Prostate gland (tissue), 2 donors: ENCODE measurements around the gene WNT16. TPM values are rescaled to one million over a fixed set of nuclear protein-coding genes. Genes with fewer than 3 reads are reported as not detected.

Experiments
- DNase-seq: peaks from one replicate; pipeline ENCODE4 v3.0.0-alpha.2; 2019; ENCODE audit warnings: low spot score
- H3K27ac ChIP-seq, 2 donors: fragments of 200-600 bp; sonication (generic); 2 replicates each; pipeline ENCODE4 v1.5.1; 2017 to 2019
- H3K27me3 ChIP-seq: fragments of 200-600 bp; sonication (generic); replicated peaks from 2 replicates; pipeline ENCODE4 v1.5.1; 2019; ENCODE audit not compliant: insufficient read depth
- H3K36me3 ChIP-seq, 2 donors: fragments of 200-600 bp; sonication (generic); 1 replicate in 1 of 2; 2 replicates in 1 of 2; pipeline versions ENCODE4 v1.5.1 to v1.8.1; 2017 to 2019
- H3K4me1 ChIP-seq: fragments of 200-600 bp; sonication (generic); replicated peaks from 2 replicates; pipeline ENCODE4 v1.5.1; 2019
- H3K4me3 ChIP-seq, 2 donors: fragments of 200-600 bp; sonication (generic); 2 replicates each; pipeline ENCODE4 v1.5.1; 2017 to 2019
- H3K9me3 ChIP-seq: fragments of 200-600 bp; sonication (generic); 2 replicates; pipeline ENCODE4 v1.5.1; 2017
- CTCF ChIP-seq, 4 experiments: fragments of 200-600 bp in 2 of 4; fragments of 450-650 bp in 2 of 4; sonication (generic) in 2 of 4; IDR thresholded peaks; 1 replicate in 3 of 4; 2 replicates in 1 of 4; pipeline ENCODE4 v1.5.1; 2016 to 2019; ENCODE audit warnings: antibody characterized with exemption in 4 of 4, mild to moderate bottlenecking in 2 of 4, moderate library complexity in 2 of 4
- POLR2A ChIP-seq: fragments of 450-650 bp; IDR thresholded peaks from one replicate; pipeline ENCODE4 v1.6.1; 2016; ENCODE audit warnings: antibody characterized with exemption, mild to moderate bottlenecking
- POLR2AphosphoS5 ChIP-seq: sonication (generic); formaldehyde crosslinking; IDR thresholded peaks from one replicate; pipeline ENCODE4 v1.6.1; 2017; ENCODE audit warnings: antibody characterized with exemption
- WGBS: methylation state at CpG from one replicate; pipeline ENCODE4 v1.1.5; 2018; 5-methylcytosine and 5-hydroxymethylcytosine counted together
- intact Hi-C: fragments of 100-400 bp; cut with DNase I; formaldehyde crosslinking; loops from one replicate; pipeline ENCODE4 v1.14.2; 2022
- total RNA-seq, 2 donors: library from RNA; depleted of rRNA; stranded (reverse); fragments of >200 nt; gene quantifications; one replicate each; pipeline ENCODE4 v1.1.0, GENCODE V29; 2016

The WNT16 gene
- total RNA-seq, 2 donors from 2014 or later = 0.23 to 1.1 TPM

GRCh38 chr7:121302214-121302745 lies 26.5 kb upstream of the WNT16 start:
- Histone ChIP-seq H3K4me1 (no peaks in the 10 kb centered on the region), H3K36me3 (no peaks in the 10 kb centered on the region), H3K4me3 (no peak overlapping the region), H3K27ac (no peak overlapping the region), H3K27me3 (no peaks in the 10 kb centered on the region), H3K9me3 (no peaks in the 10 kb centered on the region)
- TF ChIP-seq POLR2A (no peak), POLR2AphosphoS5 (no peak)
- no peak for DNase-seq
- intact Hi-C loops = no loop called here
- 86% methylated on average over 8 of the region's 8 CpGs for WGBS

DNA sequence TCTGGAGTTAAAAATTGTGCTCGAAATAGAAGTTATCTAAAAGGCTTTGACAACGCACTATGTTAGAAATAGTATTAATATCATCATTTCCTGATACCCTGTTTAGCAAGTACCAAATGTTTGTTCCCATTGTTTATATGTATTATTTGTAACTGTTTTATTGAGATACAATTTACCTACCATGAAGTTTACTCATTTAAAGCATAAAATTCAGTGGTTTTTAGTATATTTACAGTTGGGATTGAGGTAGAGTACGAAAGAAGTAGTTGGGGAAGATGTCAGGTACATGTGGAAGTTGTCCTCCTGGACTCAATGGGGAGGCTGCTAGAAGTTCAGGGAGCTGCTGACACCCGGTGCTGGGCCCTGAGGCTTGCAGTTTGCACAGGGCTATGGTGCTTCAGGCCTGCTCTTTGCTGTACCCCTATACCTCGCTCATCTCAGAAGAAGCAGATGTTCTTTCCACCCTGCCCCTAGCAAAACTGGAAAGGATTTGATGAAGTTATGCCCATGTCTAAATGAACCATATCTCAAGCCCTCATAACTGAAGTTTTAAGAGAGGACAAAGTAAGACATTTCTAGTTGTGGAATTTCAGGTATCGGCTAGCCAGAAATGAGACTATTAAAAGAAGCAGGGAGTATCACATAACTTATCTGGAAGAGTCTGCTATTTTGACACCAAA lies 25.2 kb upstream of the WNT16 start:
- Histone ChIP-seq H3K27ac (no peak overlapping the region), H3K36me3 (no peaks in the 10 kb centered on the region), H3K9me3 (no peaks in the 10 kb centered on the region), H3K4me3 (no peak overlapping the region), H3K27me3 (no peaks in the 10 kb centered on the region), H3K4me1 (no peaks in the 10 kb centered on the region)
- intact Hi-C loops = no loop called here
- TF ChIP-seq CTCF (IDR thresholded peaks at IDR 0.05) (no peak), POLR2A (no peak), POLR2AphosphoS5 (no peak)
- DNase-seq = no peak
- 87% methylated on average over 6 of the region's 6 CpGs for WGBS

DNA sequence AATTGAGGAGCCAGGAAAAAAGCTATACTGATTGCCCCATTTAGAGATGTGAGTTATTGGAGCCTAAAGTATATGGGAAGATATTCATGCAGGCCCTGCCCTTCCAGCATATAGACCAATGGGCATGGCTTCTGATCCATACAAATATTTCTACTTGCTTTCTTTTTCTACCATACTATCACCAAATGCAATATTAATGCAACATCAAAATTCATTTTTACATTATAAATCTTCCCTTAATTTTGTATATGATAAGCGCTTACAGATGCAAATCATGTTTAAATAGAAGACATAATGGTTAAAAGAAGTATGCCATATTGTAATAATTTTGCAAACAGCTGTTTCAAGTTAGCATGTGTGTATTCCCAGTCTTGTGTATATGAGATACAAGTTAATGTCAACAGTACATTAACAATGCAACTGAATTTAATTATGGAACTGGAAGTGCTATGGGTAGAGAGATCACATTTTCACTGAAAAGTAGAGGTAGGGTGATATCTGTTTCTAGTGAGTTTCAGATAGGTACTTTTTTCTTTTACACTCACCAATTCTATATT lies 24.6 kb upstream of the WNT16 start:
- 93% methylated on average over 1 of the region's 1 CpG for WGBS
- intact Hi-C loops = no loop called here
- no peaks in the 10 kb centered on the region for H3K27me3 ChIP-seq
- H3K27ac ChIP-seq = no peak overlapping the region
- no peaks in the 10 kb centered on the region for H3K36me3 ChIP-seq
- no peaks in the 10 kb centered on the region for H3K9me3 ChIP-seq
- TF ChIP-seq CTCF (IDR thresholded peaks at IDR 0.05) = no peak
- no peak for TF ChIP-seq POLR2A
- TF ChIP-seq POLR2AphosphoS5 = no peak
- no peaks in the 10 kb centered on the region for H3K4me1 ChIP-seq
- no peak for DNase-seq
- H3K4me3 ChIP-seq = no peak overlapping the region

DNA sequence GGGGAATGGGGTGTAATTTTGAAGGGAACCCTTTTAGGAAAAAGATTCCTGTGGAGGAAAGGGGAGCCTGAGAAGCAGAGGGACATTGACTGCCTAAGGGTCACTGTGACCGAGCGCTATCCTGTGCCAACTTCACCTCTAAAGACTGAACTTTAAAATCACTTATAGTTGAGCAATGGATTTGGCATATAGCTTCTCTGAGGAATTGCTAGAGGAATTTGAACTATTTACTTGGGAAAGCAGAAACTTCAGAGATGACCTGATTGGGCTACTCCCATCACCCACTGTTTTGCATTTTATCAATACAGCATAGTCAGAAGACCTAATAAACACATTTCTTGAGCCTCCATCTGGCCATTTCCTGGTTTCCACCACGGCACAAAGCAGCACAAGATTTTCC lies 23.7 kb upstream of the WNT16 start:
- Histone ChIP-seq H3K9me3 (no peaks in the 10 kb centered on the region), H3K27me3 (no peaks in the 10 kb centered on the region), H3K4me1 (no peaks in the 10 kb centered on the region), H3K27ac (no peak overlapping the region), H3K4me3 (no peak overlapping the region), H3K36me3 (no peaks in the 10 kb centered on the region)
- intact Hi-C loops = no loop called here
- no peak for TF ChIP-seq POLR2A
- no peak for TF ChIP-seq POLR2AphosphoS5
- TF ChIP-seq CTCF (IDR thresholded peaks at IDR 0.05) = no peak
- 93% methylated on average over 3 of the region's 3 CpGs for WGBS
- DNase-seq = no peak

DNA sequence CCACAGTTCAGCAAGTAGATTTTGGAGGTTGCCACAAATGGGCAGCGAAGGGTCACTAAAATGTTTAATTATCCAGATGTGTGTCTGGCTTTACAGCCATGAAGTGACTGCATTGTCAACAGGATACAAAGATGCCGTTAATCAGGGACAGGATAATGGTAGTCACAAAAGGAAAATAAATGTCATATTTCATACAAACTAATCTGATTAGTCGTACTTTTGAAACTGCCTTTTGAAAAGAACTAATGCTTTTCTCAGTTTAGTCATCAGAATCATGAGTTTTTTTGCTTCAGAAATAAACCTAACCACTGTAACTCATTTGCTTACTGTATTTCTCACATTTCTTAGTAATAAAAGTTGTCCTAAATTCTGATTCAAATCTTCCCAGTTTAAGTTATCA lies 22.2 kb upstream of the WNT16 start:
- WGBS = 63% methylated on average over 3 of the region's 3 CpGs
- Histone ChIP-seq H3K9me3 (no peaks in the 10 kb centered on the region), H3K27ac (no peak overlapping the region), H3K4me1 (no peaks in the 10 kb centered on the region), H3K4me3 (no peak overlapping the region), H3K27me3 (no peaks in the 10 kb centered on the region), H3K36me3 (no peaks in the 10 kb centered on the region)
- no peak for DNase-seq
- TF ChIP-seq POLR2AphosphoS5 (no peak), POLR2A (no peak), CTCF (IDR thresholded peaks at IDR 0.05) (no peak)
- intact Hi-C loops = no loop called here
